Stimulated activated memory B cell treated with anti-CD40 and anti-IgM and Interleukin-4, amounts not matched to agents 10 μg/mL and 1 μg/mL and 100 μg/mL, for 72 hours (primary cell): ENCODE measurements around the gene MMD.
A peak's percentile ranks its signal among the peaks of the same experiment; 100 is the strongest.
"Not testable (repeated sequence)": the region's sequence is repeated elsewhere in the genome, so short reads cannot be mapped to it uniquely, and the experiment has no call there.

Experiments used
- ATAC-seq: fragments of 150-1000 bp; cut with Tn5 transposase; 2 replicates; pipeline ENCODE4 v1.10.0; 2021
- H3K27ac Mint-ChIP-seq: one replicate; pipeline ENCODE4 v1.8.0; 2022; ENCODE audit warnings: mild to moderate bottlenecking, mixed read lengths
- H3K27me3 Mint-ChIP-seq: one replicate; pipeline ENCODE4 v1.8.0; 2022; ENCODE audit warnings: mixed read lengths
- H3K36me3 Mint-ChIP-seq: one replicate; pipeline ENCODE4 v1.8.0; 2022; ENCODE audit warnings: mixed read lengths
- H3K4me1 Mint-ChIP-seq: one replicate; pipeline ENCODE4 v1.8.0; 2022; ENCODE audit warnings: mixed read lengths
- H3K4me3 Mint-ChIP-seq: one replicate; pipeline ENCODE4 v1.8.0; 2022; ENCODE audit warnings: mild to moderate bottlenecking, moderate library complexity, mixed read lengths
- H3K9me3 Mint-ChIP-seq: one replicate; pipeline ENCODE4 v1.8.0; 2022; ENCODE audit warnings: mixed read lengths

The MMD gene

GRCh38 chr17:55421179-55421934, at the start of gene MMD:
Gene MMD (minus strand): TSS chr17:55421835. CDS start chr17:55421695, 140 bp downstream.
- ATAC-seq: peak; percentile 24
- Mint-ChIP-seq H3K27ac (peak within 1 kb of the TSS; percentile 94), H3K36me3 (peaks cover 32% of the 10 kb centered on the region), H3K27me3 (no peaks in the 10 kb centered on the region), H3K4me1 (peaks cover 87% of the 10 kb centered on the region), H3K9me3 (no peaks in the 10 kb centered on the region), H3K4me3 (peak within 1 kb of the TSS; percentile 95)

GRCh38 chr17:55466671-55467070, 45.0 kb upstream of the MMD start:
- H3K4me1 Mint-ChIP-seq: peaks cover 19% of the 10 kb centered on the region
- peaks cover 8% of the 10 kb centered on the region for H3K9me3 Mint-ChIP-seq

GRCh38 chr17:55465771-55466170, 44.1 kb upstream of the MMD start:
- H3K9me3 Mint-ChIP-seq, ATAC-seq, H3K27ac Mint-ChIP-seq, H3K4me3 Mint-ChIP-seq: not testable (repeated sequence)
- peaks cover 32% of the 10 kb centered on the region for H3K27me3 Mint-ChIP-seq
- H3K4me1 Mint-ChIP-seq: peaks cover 19% of the 10 kb centered on the region
- H3K36me3 Mint-ChIP-seq: peaks cover 12% of the 10 kb centered on the region

More at GRCh38 chr17:55466671-55467070, 45.0 kb upstream of the MMD start:
- no peak for ATAC-seq
- no peak overlapping the region for H3K4me3 Mint-ChIP-seq
- H3K27ac Mint-ChIP-seq: no peak overlapping the region
- H3K27me3 Mint-ChIP-seq: peaks cover 23% of the 10 kb centered on the region
- peaks cover 12% of the 10 kb centered on the region for H3K36me3 Mint-ChIP-seq

GRCh38 chr17:55463600-55463999, 42.0 kb upstream of the MMD start:
- peaks cover 26% of the 10 kb centered on the region for H3K4me1 Mint-ChIP-seq
- peak; percentile 78 for ATAC-seq
- H3K9me3 Mint-ChIP-seq: peaks cover 6% of the 10 kb centered on the region
- H3K4me3 Mint-ChIP-seq: no peak overlapping the region
- H3K27ac Mint-ChIP-seq: peak overlapping the region; percentile 30
- peaks cover 9% of the 10 kb centered on the region for H3K36me3 Mint-ChIP-seq
- peaks cover 30% of the 10 kb centered on the region for H3K27me3 Mint-ChIP-seq

GRCh38 chr17:55462711-55463110, 41.1 kb upstream of the MMD start:
- H3K4me3 Mint-ChIP-seq: no peak overlapping the region
- H3K27me3 Mint-ChIP-seq: peaks cover 30% of the 10 kb centered on the region
- no peak overlapping the region for H3K27ac Mint-ChIP-seq
- H3K9me3 Mint-ChIP-seq: no peaks in the 10 kb centered on the region
- no peaks in the 10 kb centered on the region for H3K36me3 Mint-ChIP-seq
- ATAC-seq: no peak
- H3K4me1 Mint-ChIP-seq: peaks cover 28% of the 10 kb centered on the region

GRCh38 chr17:55462234-55462633, 40.6 kb upstream of the MMD start:
- Mint-ChIP-seq H3K9me3 (no peaks in the 10 kb centered on the region), H3K4me1 (peaks cover 28% of the 10 kb centered on the region), H3K36me3 (no peaks in the 10 kb centered on the region), H3K27me3 (peaks cover 29% of the 10 kb centered on the region), H3K27ac (no peak overlapping the region), H3K4me3 (no peak overlapping the region)
- no peak for ATAC-seq

- Mint-ChIP-seq H3K27me3 (peaks cover 40% of the 10 kb centered on the region), H3K4me3 (peak overlapping the region; percentile 14), H3K4me1 (peaks cover 20% of the 10 kb centered on the region), H3K36me3 (no peaks in the 10 kb centered on the region), H3K9me3 (no peaks in the 10 kb centered on the region), H3K27ac (no peak overlapping the region)
- ATAC-seq: peak; percentile 73
Measured at GRCh38 chr17:55458978-55459377, 37.3 kb upstream of the MMD start.

- Mint-ChIP-seq H3K4me1 (peaks cover 15% of the 10 kb centered on the region), H3K36me3 (no peaks in the 10 kb centered on the region), H3K27me3 (peaks cover 45% of the 10 kb centered on the region), H3K4me3 (no peak overlapping the region), H3K27ac (no peak overlapping the region), H3K9me3 (no peaks in the 10 kb centered on the region)
- ATAC-seq: no peak
Measured at GRCh38 chr17:55458287-55458900, 36.8 kb upstream of the MMD start.

GRCh38 chr17:55456307-55457240, 34.9 kb upstream of the MMD start:
- Mint-ChIP-seq H3K4me1 (peaks cover 14% of the 10 kb centered on the region), H3K36me3 (no peaks in the 10 kb centered on the region), H3K27me3 (peaks cover 39% of the 10 kb centered on the region), H3K4me3 (no peak overlapping the region), H3K27ac (no peak overlapping the region), H3K9me3 (no peaks in the 10 kb centered on the region)
- ATAC-seq: no peak

GRCh38 chr17:55454906-55455474, 33.4 kb upstream of the MMD start:
- H3K9me3 Mint-ChIP-seq: no peaks in the 10 kb centered on the region
- H3K36me3 Mint-ChIP-seq: no peaks in the 10 kb centered on the region
- peaks cover 26% of the 10 kb centered on the region for H3K27me3 Mint-ChIP-seq
- peaks cover 14% of the 10 kb centered on the region for H3K4me1 Mint-ChIP-seq
- ATAC-seq: no peak
- no peak overlapping the region for H3K27ac Mint-ChIP-seq
- no peak overlapping the region for H3K4me3 Mint-ChIP-seq

GRCh38 chr17:55453839-55454557, 32.4 kb upstream of the MMD start:
- Mint-ChIP-seq H3K27me3 (peaks cover 26% of the 10 kb centered on the region), H3K4me3 (no peak overlapping the region), H3K4me1 (peaks cover 11% of the 10 kb centered on the region), H3K27ac (no peak overlapping the region), H3K36me3 (no peaks in the 10 kb centered on the region), H3K9me3 (no peaks in the 10 kb centered on the region)
- no peak for ATAC-seq

- ATAC-seq: no peak
- Mint-ChIP-seq H3K9me3 (no peaks in the 10 kb centered on the region), H3K4me3 (no peak overlapping the region), H3K27me3 (peaks cover 16% of the 10 kb centered on the region), H3K36me3 (no peaks in the 10 kb centered on the region), H3K4me1 (no peaks in the 10 kb centered on the region), H3K27ac (no peak overlapping the region)
Measured at GRCh38 chr17:55452139-55452790, 30.6 kb upstream of the MMD start.

- Mint-ChIP-seq H3K27me3 (peaks cover 16% of the 10 kb centered on the region), H3K27ac (no peak overlapping the region), H3K4me1 (no peaks in the 10 kb centered on the region), H3K36me3 (no peaks in the 10 kb centered on the region), H3K4me3 (no peak overlapping the region), H3K9me3 (no peaks in the 10 kb centered on the region)
- no peak for ATAC-seq
Measured at GRCh38 chr17:55451758-55452138, 30.1 kb upstream of the MMD start.

- no peaks in the 10 kb centered on the region for H3K36me3 Mint-ChIP-seq
- no peaks in the 10 kb centered on the region for H3K4me1 Mint-ChIP-seq
- no peak overlapping the region for H3K4me3 Mint-ChIP-seq
- no peak overlapping the region for H3K27ac Mint-ChIP-seq
- ATAC-seq: no peak
- no peaks in the 10 kb centered on the region for H3K9me3 Mint-ChIP-seq
- H3K27me3 Mint-ChIP-seq: peaks cover 16% of the 10 kb centered on the region
Measured at GRCh38 chr17:55451203-55451641, 29.6 kb upstream of the MMD start.
